GM10248 (cell line): ENCODE data around the gene ILKAP.

Experiments
- CTCF ChIA-PET: fragments of 300-600 bp; sonication (Branson Sonifier 250); formaldehyde crosslinking; extraction: SDS; loops from one replicate; lab custom pipeline; 2021; ENCODE audit warnings: antibody characterized with exemption; lab: Yijun Ruan, JAX
- POLR2A ChIA-PET: fragments of 350-650 bp; sonication (Branson Sonifier 250); formaldehyde crosslinking; extraction: SDS; loops from one replicate; lab custom pipeline; 2020; ENCODE audit warnings: antibody characterized with exemption; lab: Yijun Ruan, JAX
- DNase-seq: peaks from one replicate; pipeline ENCODE4 v3.0.0; 2012; ENCODE audit errors: extremely low spot score
- TF ChIP-seq, protein P1 (sequence below): IDR thresholded peaks from 2 replicates; pipeline ENCODE4 v1.5.1; 2012; ENCODE audit warnings: mild to moderate bottlenecking, low read depth; ENCODE audit errors: extremely low read depth, missing control alignments, control extremely low read depth

The ILKAP gene

DNA sequence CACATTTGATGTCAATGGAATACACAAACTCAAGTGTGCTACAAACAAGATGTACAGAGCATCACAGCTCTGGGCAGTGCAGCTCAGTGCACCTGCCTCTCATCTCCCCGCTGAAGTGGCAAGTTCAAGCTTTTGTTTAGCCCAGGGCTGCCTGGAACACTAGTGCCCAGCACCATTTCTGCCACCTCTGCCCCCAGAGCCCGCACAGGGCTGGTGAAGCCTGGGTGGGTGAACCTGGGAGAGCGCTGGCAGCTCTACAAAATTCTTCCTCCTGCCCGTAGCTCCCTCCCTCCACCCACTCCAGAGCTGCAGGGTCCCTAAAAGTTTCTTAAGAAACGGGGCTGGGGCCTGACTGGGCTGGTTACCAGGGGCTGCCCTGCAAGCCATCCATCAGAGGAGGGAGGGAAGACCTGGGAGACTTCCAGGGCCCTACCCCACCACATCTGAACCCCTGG lies 34.8 kb upstream of the ILKAP start:
- ChIA-PET CTCF (interaction anchor here (1.8 to 3.0 kb wide), 2 partner anchors 25 to 36 kb away, joined by 4 to 10 read pairs; no protein-coding TSS in a partner anchor), POLR2A (no interaction called here)
- DNase-seq: no peak
- TF ChIP-seq, protein P1, sequence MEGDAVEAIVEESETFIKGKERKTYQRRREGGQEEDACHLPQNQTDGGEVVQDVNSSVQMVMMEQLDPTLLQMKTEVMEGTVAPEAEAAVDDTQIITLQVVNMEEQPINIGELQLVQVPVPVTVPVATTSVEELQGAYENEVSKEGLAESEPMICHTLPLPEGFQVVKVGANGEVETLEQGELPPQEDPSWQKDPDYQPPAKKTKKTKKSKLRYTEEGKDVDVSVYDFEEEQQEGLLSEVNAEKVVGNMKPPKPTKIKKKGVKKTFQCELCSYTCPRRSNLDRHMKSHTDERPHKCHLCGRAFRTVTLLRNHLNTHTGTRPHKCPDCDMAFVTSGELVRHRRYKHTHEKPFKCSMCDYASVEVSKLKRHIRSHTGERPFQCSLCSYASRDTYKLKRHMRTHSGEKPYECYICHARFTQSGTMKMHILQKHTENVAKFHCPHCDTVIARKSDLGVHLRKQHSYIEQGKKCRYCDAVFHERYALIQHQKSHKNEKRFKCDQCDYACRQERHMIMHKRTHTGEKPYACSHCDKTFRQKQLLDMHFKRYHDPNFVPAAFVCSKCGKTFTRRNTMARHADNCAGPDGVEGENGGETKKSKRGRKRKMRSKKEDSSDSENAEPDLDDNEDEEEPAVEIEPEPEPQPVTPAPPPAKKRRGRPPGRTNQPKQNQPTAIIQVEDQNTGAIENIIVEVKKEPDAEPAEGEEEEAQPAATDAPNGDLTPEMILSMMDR: no peak

DNA sequence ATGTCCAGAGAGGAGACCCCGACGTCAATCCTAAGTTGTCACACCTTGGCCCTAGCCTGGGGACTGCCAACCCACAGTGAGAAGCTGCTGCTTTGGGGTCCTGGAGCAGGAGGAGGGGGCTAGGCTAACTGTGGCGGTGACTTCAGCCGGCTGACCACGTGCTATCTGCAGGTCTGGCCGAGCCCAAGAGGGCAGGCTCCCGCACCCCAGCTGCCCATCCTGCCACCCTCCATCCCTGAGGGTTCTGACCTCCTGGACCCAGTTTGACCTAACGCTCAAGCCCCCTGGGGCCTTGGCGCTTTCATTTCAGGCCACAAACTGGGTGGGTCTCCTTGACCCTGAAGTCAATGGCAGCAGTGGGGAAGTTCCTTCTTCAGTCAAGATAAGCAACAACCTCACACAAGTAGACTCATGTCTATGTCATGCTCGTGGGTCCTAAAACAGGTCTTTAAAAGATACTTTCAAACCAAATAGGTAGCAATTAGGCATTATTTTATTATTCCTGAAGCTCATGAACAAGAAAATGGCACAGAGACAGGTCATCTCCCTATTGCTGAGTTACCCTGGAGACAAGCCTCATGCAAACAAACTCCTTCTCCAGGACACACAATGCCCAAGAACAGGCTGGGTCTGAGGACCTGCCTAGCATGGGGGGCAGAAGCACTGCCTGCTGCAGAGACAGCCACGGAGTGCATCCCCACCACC lies 34.1 kb upstream of the ILKAP start:
- ChIA-PET POLR2A (interaction anchor here (0.6 kb wide), 1 partner anchor 46 kb away, joined by 6 read pairs; no protein-coding TSS in a partner anchor), CTCF (interaction anchor here (0.9 to 3.0 kb wide), 4 partner anchors 12 to 36 kb away, joined by 4 to 10 read pairs (median 4); no protein-coding TSS in a partner anchor)
- TF ChIP-seq, protein P1: no peak
- no peak for DNase-seq

DNA sequence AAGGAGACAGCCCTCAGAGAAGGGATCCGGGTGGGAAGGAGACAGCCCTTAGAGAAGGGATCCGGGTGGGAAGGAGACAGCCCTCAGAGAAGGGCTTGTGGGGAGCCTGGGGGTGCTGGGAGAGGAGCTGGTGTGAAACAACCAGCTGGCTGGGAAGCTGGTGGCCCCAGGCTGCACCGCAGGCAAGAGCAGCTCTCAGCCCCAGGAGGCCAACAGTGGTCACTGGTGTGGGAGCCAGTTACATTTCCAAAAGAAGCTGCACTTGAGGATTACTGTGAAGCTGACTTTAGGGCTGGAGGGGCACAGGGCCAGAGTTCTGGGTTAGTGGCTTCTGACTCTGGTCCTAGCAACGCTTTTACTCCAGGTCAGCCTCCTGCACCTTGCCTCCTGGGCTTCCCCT lies 33.1 kb upstream of the ILKAP start:
- TF ChIP-seq, protein P1: no peak
- POLR2A ChIA-PET: no interaction called here
- CTCF ChIA-PET: interaction anchor here (0.9 to 3.0 kb wide), 5 partner anchors 11 to 35 kb away, joined by 3 to 10 read pairs (median 4); no protein-coding TSS in a partner anchor
- DNase-seq: no peak

DNA sequence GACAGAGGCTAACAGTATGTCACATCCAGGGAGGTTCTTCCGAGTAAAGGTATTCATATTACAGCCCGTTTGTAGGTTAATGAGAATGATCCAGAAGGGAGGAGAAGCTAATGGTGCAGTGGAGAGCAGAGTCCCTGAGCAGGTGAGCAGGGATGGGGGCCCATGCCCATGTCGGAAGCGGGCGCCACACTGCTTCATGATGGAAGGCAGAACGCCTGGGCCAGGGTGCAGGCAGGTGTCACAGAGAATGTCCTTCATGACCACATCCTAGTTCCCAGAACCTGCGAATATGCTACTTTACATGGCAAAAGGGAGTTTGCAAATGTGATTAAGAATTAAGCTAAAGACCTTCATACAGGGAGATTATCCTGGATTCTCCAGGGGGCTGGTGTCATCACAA lies 32.4 kb upstream of the ILKAP start:
- TF ChIP-seq, protein P1: no peak
- no peak for DNase-seq
- POLR2A ChIA-PET: no interaction called here
- CTCF ChIA-PET: interaction anchor here (1.1 to 3.0 kb wide), 2 partner anchors 15 to 27 kb away, joined by 3 to 10 read pairs; no protein-coding TSS in a partner anchor

DNA sequence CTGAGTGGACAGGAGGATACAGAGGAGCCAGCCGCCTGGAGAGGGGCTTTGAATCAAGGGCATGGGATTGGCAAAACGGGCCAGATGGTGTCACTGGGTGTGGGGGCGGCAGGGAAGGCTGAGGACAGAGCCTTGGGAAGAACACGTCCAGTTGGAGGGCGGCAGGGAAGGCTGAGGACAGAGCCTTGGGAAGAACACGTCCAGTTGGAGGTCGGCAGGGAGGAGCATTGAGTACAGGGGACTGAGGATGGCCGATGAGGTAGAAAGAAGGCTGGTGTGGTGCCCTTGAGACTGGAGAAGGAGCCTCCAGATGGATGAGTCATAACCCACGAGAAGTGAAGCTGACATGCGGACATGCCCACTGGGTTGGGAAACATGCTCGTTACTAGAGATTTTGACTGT lies 31.8 kb upstream of the ILKAP start:
- TF ChIP-seq, protein P1: no peak
- POLR2A ChIA-PET: no interaction called here
- CTCF ChIA-PET: interaction anchor here (1.1 kb wide), 1 partner anchor 15 kb away, joined by 3 read pairs; no protein-coding TSS in a partner anchor
- no peak for DNase-seq

DNA sequence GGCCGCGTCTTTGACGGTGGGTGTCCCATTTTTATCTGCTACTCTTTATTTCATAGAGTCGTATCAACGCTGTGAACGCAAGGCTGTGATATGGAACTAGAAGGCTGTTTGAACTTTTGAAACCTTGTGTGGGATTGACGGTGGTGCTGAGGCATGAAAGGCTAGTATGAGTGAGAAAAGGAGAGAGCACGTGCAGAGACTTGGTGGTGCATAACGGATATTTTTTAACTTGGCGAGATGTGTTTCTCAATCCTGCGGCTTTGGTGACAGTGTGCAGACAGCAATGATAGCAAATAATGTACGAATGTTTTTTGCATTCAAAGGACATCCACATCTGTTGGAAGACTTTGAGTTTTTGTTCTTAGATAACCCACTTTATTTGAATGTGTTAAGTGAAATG lies 30.1 kb upstream of the ILKAP start:
- TF ChIP-seq, protein P1: no peak
- CTCF ChIA-PET: no interaction called here
- DNase-seq: no peak
- POLR2A ChIA-PET: no interaction called here
